K562 (cell line): ENCODE measurements around the gene ZKSCAN3. TPM values are rescaled to one million over a fixed set of nuclear protein-coding genes. Genes with fewer than 3 reads are reported as not detected.

Experiments used
- BHLHE40 ChIP-seq: IDR thresholded peaks from 2 replicates; pipeline ENCODE4 v1.6.1; 2011; ENCODE audit warnings: low read length, improper control_type of control experiment
- CEBPZ ChIP-seq: fragments of 150-350 bp; IDR thresholded peaks from 2 replicates; pipeline ENCODE4 v1.6.1; 2014; ENCODE audit warnings: low read depth, mild to moderate bottlenecking, low read length, borderline replicate concordance
- CREM ChIP-seq: IDR thresholded peaks from 2 replicates; pipeline ENCODE4 v1.6.1; 2014; ENCODE audit warnings: antibody characterized with exemption, low read depth
- ELF4 ChIP-seq: fragments of 450-650 bp; formaldehyde crosslinking; IDR thresholded peaks from 2 replicates; pipeline ENCODE4 v1.4.0; 2022; ENCODE audit warnings: missing genetic modification characterization
- HNRNPK ChIP-seq: fragments of 200-400 bp; formaldehyde crosslinking; IDR thresholded peaks from one replicate; pipeline ENCODE4 v1.6.1; 2018; ENCODE audit warnings: mild to moderate bottlenecking, low read depth, low read length; ENCODE audit not compliant: poor library complexity, severe bottlenecking
- HNRNPLL ChIP-seq: fragments of 200-400 bp; formaldehyde crosslinking; IDR thresholded peaks from 2 replicates; pipeline ENCODE4 v1.6.1; 2017; ENCODE audit warnings: low read length, low read depth, mild to moderate bottlenecking; ENCODE audit not compliant: poor library complexity, severe bottlenecking
- KAT7 ChIP-seq: sonication (generic); formaldehyde crosslinking; IDR thresholded peaks from 2 replicates; pipeline ENCODE4 v1.8.0; 2022; ENCODE audit warnings: missing genetic modification reagents, mild to moderate bottlenecking, borderline replicate concordance
- MIER1 ChIP-seq: fragments of 450-650 bp; IDR thresholded peaks from 2 replicates; pipeline ENCODE4 v1.6.1; 2016; ENCODE audit warnings: antibody characterized with exemption, mild to moderate bottlenecking, low read depth
- NCOA4 ChIP-seq: fragments of 450-650 bp; IDR thresholded peaks from 2 replicates; pipeline ENCODE4 v1.6.1; 2018; ENCODE audit warnings: mild to moderate bottlenecking; ENCODE audit not compliant: partially characterized antibody
- NFIC ChIP-seq: fragments of 450-650 bp; IDR thresholded peaks from 2 replicates; pipeline ENCODE4 v1.6.1; 2017; ENCODE audit warnings: mild to moderate bottlenecking, inconsistent platforms
- NR4A1 ChIP-seq, 2 experiments: fragments of 250-450 bp in 1 of 2; fragments of 450-650 bp in 1 of 2; sonication (Bioruptor Pico) in 1 of 2; IDR thresholded peaks; 2 replicates each; pipeline versions ENCODE4 v1.4.0 to v1.6.1; 2016 to 2020; ENCODE audit warnings: mild to moderate bottlenecking in 2 of 2, missing compliant biosample characterization in 1 of 2, missing genetic modification characterization in 1 of 2, moderate library complexity in 1 of 2
- RFX1 ChIP-seq: fragments of 450-650 bp; IDR thresholded peaks from 2 replicates; pipeline ENCODE4 v1.6.1; 2016; ENCODE audit warnings: mild to moderate bottlenecking, moderate library complexity
- SREBF1 ChIP-seq: fragments of 150-350 bp; IDR thresholded peaks from 2 replicates; pipeline ENCODE4 v1.6.1; 2014; ENCODE audit warnings: antibody characterized with exemption, low read depth, low read length, borderline replicate concordance
- SRSF1 ChIP-seq: fragments of 200-400 bp; formaldehyde crosslinking; IDR thresholded peaks from 2 replicates; pipeline ENCODE4 v1.6.1; 2017; ENCODE audit warnings: mild to moderate bottlenecking, low read depth, low read length, moderate library complexity
- THRB ChIP-seq: fragments of 450-650 bp; formaldehyde crosslinking; conservative IDR thresholded peaks from 2 replicates; pipeline ENCODE4 v1.4.0; 2022; ENCODE audit warnings: mild to moderate bottlenecking, missing genetic modification characterization
- ZBTB49 ChIP-seq: sonication (generic); formaldehyde crosslinking; IDR thresholded peaks from 2 replicates; pipeline ENCODE4 v1.8.0; 2022; ENCODE audit warnings: missing genetic modification reagents, mild to moderate bottlenecking, borderline replicate concordance
- ZFP36 ChIP-seq: fragments of 150-350 bp; IDR thresholded peaks from 2 replicates; pipeline ENCODE4 v1.6.1; 2018; ENCODE audit warnings: low read length, low read depth; ENCODE audit not compliant: partially characterized antibody
- ZNF583 ChIP-seq: fragments of 250-450 bp; sonication (Bioruptor Pico); IDR thresholded peaks from 2 replicates; pipeline ENCODE4 v1.4.0; 2020
- polyA plus RNA-seq, 8 experiments: library from polyadenylated mRNA; depleted of rRNA in 4 of 8; stranded (reverse) in 5 of 8; unstranded in 3 of 8; fragments of >200 nt; fragmentation: Nextera tagmentation in 2 of 8; fragmentation: Illumina TruSeq in 1 of 8; extraction: Ambion mirVana in 2 of 8; extraction: Trizol in 1 of 8; gene quantifications; 2 replicates each; pipeline versions ENCODE4 v1.2.1 to v1.2.3, GENCODE V29; 2011 to 2014; ENCODE audit warnings: inconsistent platforms in 1 of 8, missing spikeins in 1 of 8
- total RNA-seq, 7 experiments: library from RNA; depleted of rRNA in 6 of 7; stranded (reverse); fragments of >200 nt in 6 of 7; fragmentation: Illumina TruSeq in 2 of 7; extraction: Trizol in 2 of 7; gene quantifications; 2 replicates each; pipeline versions ENCODE4 v1.2.1 to v1.2.3, GENCODE V29; 2011 to 2021; ENCODE audit warnings: low replicate concordance in 1 of 7

ZKSCAN3 gene
- total and polyA plus RNA-seq, 9 of the 15 experiments (the other 6 are each of a cell fraction or from before 2014, with no cell fraction given), result 3.0 to 12.4 (median 10.2) TPM

- TF ChIP-seq THRB (CRISPR knock-in tag) (peak; percentile 97), SRSF1 (no peak), CREM (no peak; the same call in 1 of the 2 replicates), ELF4 (CRISPR knock-in tag) (peak; percentile 97), CEBPZ (no peak), HNRNPK (no peak), ZNF583 (CRISPR knock-in tag) (peak; percentile 95), RFX1 (0 out of 2 replicates have a peak, but pooled peaks have one; percentile 6), SREBF1 (no peak), BHLHE40 (peak; percentile 40; the same call in 1 of the 2 replicates), KAT7 (CRISPR knock-in tag) (0 out of 2 replicates have a peak, but pooled peaks have one; percentile 45), HNRNPLL (no peak), ZBTB49 (CRISPR knock-in tag) (no peak), MIER1 (0 out of 2 replicates have a peak, but pooled peaks have one; percentile 23), NCOA4 (peak; percentile 25), NR4A1 (CRISPR knock-in tag; IDR thresholded peaks at IDR 0.05) (no peak), NR4A1 (tag; IDR thresholded peaks at IDR 0.05) (peak; percentile 94), ZFP36 (no peak), NFIC (peak; percentile 98)
These were observed 13.2 kb upstream of the ZKSCAN3 start (continued) for GRCh38 chr6:28336284-28337120.
